Stimulated activated CD8-positive, alpha-beta memory T cell treated with anti-CD3 and anti-CD28 coated beads, Interleukin-2, amount 100 ng/mL, for 1 hour (primary cell): ENCODE measurements around the gene TAGLN.
"Not testable (repeated sequence)": the region's sequence is repeated elsewhere in the genome, so short reads cannot be mapped to it uniquely, and the experiment has no call there.

Experiments used
- DNase-seq, 2 donors: peaks; one replicate each; pipeline ENCODE4 v3.0.0-alpha.2; 2020; ENCODE audit warnings: low read depth in 2 of 2

TAGLN gene

GRCh38 chr11:117180661-117181585 is 18.2 kb upstream of the TAGLN start:
- peak in 1 of 2 donors; percentile 12 for DNase-seq

- DNase-seq = no peak
Measured at GRCh38 chr11:117181586-117182550, 17.3 kb upstream of the TAGLN start.

GRCh38 chr11:117182551-117182935 is 16.6 kb upstream of the TAGLN start:
- DNase-seq = no peak

- not testable (repeated sequence) for DNase-seq
Measured at GRCh38 chr11:117183178-117183577, 16.0 kb upstream of the TAGLN start.

- no peak for DNase-seq
Measured at GRCh38 chr11:117183724-117184349, 15.3 kb upstream of the TAGLN start.

GRCh38 chr11:117185736-117186430 is 13.3 kb upstream of the TAGLN start:
- DNase-seq = no peak

GRCh38 chr11:117186431-117186761 is 12.8 kb upstream of the TAGLN start:
- no peak for DNase-seq

GRCh38 chr11:117187007-117187406 is 12.2 kb upstream of the TAGLN start:
- no peak for DNase-seq

- no peak for DNase-seq
Measured at GRCh38 chr11:117187428-117187798, 11.8 kb upstream of the TAGLN start.

- DNase-seq = no peak
Measured at GRCh38 chr11:117187799-117188481, 11.2 kb upstream of the TAGLN start.

- no peak for DNase-seq
Measured at GRCh38 chr11:117188620-117189081, 10.5 kb upstream of the TAGLN start.

- DNase-seq = no peak
Measured at GRCh38 chr11:117189191-117189940, 9.8 kb upstream of the TAGLN start.

- no peak for DNase-seq
Measured at GRCh38 chr11:117189941-117190544, 9.1 kb upstream of the TAGLN start.

GRCh38 chr11:117191680-117192400 is 7.3 kb upstream of the TAGLN start:
- DNase-seq = no peak

GRCh38 chr11:117192401-117192875 is 6.7 kb upstream of the TAGLN start:
- DNase-seq = no peak

- no peak for DNase-seq
Measured at GRCh38 chr11:117193130-117194020, 5.8 kb upstream of the TAGLN start.

- no peak for DNase-seq
Measured at GRCh38 chr11:117194267-117194666, 4.9 kb upstream of the TAGLN start.

GRCh38 chr11:117195258-117195657 is 3.9 kb upstream of the TAGLN start:
- no peak for DNase-seq
